Measurements from ENCODE around the gene ERG28.
A peak's percentile ranks its signal among the peaks of the same experiment; 100 is the strongest.
"Not testable (repeated sequence)": the region's sequence is repeated elsewhere in the genome, so short reads cannot be mapped to it uniquely, and the experiment has no call there.

The ERG28 gene

GRCh38 chr14:75660630-75661498 lies at the start of gene ERG28, which contains the start of gene TTLL5:
Gene ERG28, minus strand, starts transcription at chr14:75660876. Its CDS starts 3,374 bp downstream, at chr14:75657502.
Gene TTLL5, plus strand, starts transcription at chr14:75661246. Its CDS starts 1,904 bp downstream, at chr14:75663150.
- peak; percentile 97 for DNase-seq (ENCODE audit: low read depth, low spot score)

GRCh38 chr14:75709207-75709812 lies 48.6 kb upstream of the ERG28 start:
- peak; percentile 53 for DNase-seq (ENCODE audit: low read depth, low spot score)

- DNase-seq (ENCODE audit: low read depth, low spot score): no peak
Observed at GRCh38 chr14:75705014-75705413, 44.3 kb upstream of the ERG28 start.

- no peak for DNase-seq (ENCODE audit: low read depth, low spot score)
Observed at GRCh38 chr14:75703467-75703866, 42.8 kb upstream of the ERG28 start.

- DNase-seq (ENCODE audit: low read depth, low spot score): no peak
Observed at GRCh38 chr14:75702616-75703261, 42.1 kb upstream of the ERG28 start.

GRCh38 chr14:75702122-75702521 lies 41.4 kb upstream of the ERG28 start:
- no peak for DNase-seq (ENCODE audit: low read depth, low spot score)

- DNase-seq (ENCODE audit: low read depth, low spot score): no peak
Observed at GRCh38 chr14:75700295-75700694, 39.6 kb upstream of the ERG28 start.

GRCh38 chr14:75699331-75699730 lies 38.7 kb upstream of the ERG28 start:
- no peak for DNase-seq (ENCODE audit: low read depth, low spot score)

GRCh38 chr14:75697918-75698317 lies 37.2 kb upstream of the ERG28 start:
- DNase-seq (ENCODE audit: low read depth, low spot score): no peak

- no peak for DNase-seq (ENCODE audit: low read depth, low spot score)
Observed at GRCh38 chr14:75697386-75697785, 36.7 kb upstream of the ERG28 start.

GRCh38 chr14:75695025-75695424 lies 34.3 kb upstream of the ERG28 start:
- DNase-seq (ENCODE audit: low read depth, low spot score): not testable (repeated sequence)

- DNase-seq (ENCODE audit: low read depth, low spot score): no peak
Observed at GRCh38 chr14:75690010-75690409, 29.3 kb upstream of the ERG28 start.

GRCh38 chr14:75689012-75689411 lies 28.3 kb upstream of the ERG28 start:
- no peak for DNase-seq (ENCODE audit: low read depth, low spot score)

- DNase-seq (ENCODE audit: low read depth, low spot score): no peak
Observed at GRCh38 chr14:75685910-75686309, 25.2 kb upstream of the ERG28 start.

- DNase-seq (ENCODE audit: low read depth, low spot score): no peak
Observed at GRCh38 chr14:75675265-75675960, 14.7 kb upstream of the ERG28 start.

GRCh38 chr14:75673345-75674035 lies 12.8 kb upstream of the ERG28 start:
- no peak for DNase-seq (ENCODE audit: low read depth, low spot score)

- no peak for DNase-seq (ENCODE audit: low read depth, low spot score)
Observed at GRCh38 chr14:75672605-75673192, 12.0 kb upstream of the ERG28 start.

GRCh38 chr14:75667099-75667765 lies 6.6 kb upstream of the ERG28 start:
- no peak for DNase-seq (ENCODE audit: low read depth, low spot score)

- no peak for DNase-seq (ENCODE audit: low read depth, low spot score)
Observed at GRCh38 chr14:75662966-75663365, 2.3 kb upstream of the ERG28 start.

GRCh38 chr14:75661499-75661814 lies 781 bp upstream of the ERG28 start:
- no peak for DNase-seq (ENCODE audit: low read depth, low spot score)
